HG03354 (cell line): ENCODE measurements around the gene VPS26B.
"Not testable (repeated sequence)": the region's sequence is repeated elsewhere in the genome, so short reads cannot be mapped to it uniquely, and the experiment has no call there.

Experiments used
- ATAC-seq: cut with Tn5 transposase; IDR thresholded peaks from one replicate; pipeline ENCODE4 v1.9.1; 2021; ENCODE audit warnings: mild to moderate bottlenecking; ENCODE audit not compliant: unreplicated experiment, poor library complexity, severe bottlenecking

The VPS26B gene

GRCh38 chr11:134223836-134224709 is at the start of gene VPS26B, which contains the start of gene NCAPD3:
Gene VPS26B (plus strand): TSS chr11:134224671. CDS start chr11:134225123, 452 bp downstream.
Gene NCAPD3 (minus strand): TSS chr11:134223967. CDS start chr11:134223926, 41 bp downstream.
- peak; percentile 82 for ATAC-seq

- ATAC-seq: no peak
These were observed 48.2 kb upstream of the VPS26B start for GRCh38 chr11:134176284-134176683.

GRCh38 chr11:134178032-134178674 is 46.3 kb upstream of the VPS26B start:
- no peak for ATAC-seq

- no peak for ATAC-seq
These were observed 42.8 kb upstream of the VPS26B start for GRCh38 chr11:134181707-134182106.

GRCh38 chr11:134188092-134188491 is 36.4 kb upstream of the VPS26B start:
- not testable (repeated sequence) for ATAC-seq

- no peak for ATAC-seq
These were observed 27.7 kb upstream of the VPS26B start for GRCh38 chr11:134196756-134197155.

- ATAC-seq: no peak
These were observed 24.9 kb upstream of the VPS26B start for GRCh38 chr11:134199531-134199930.

- no peak for ATAC-seq
These were observed 23.8 kb upstream of the VPS26B start for GRCh38 chr11:134200688-134201087.

GRCh38 chr11:134202661-134203060 is 21.8 kb upstream of the VPS26B start:
- ATAC-seq: no peak

GRCh38 chr11:134205729-134206128 is 18.7 kb upstream of the VPS26B start:
- no peak for ATAC-seq

GRCh38 chr11:134206185-134206584 is 18.3 kb upstream of the VPS26B start:
- ATAC-seq: no peak

GRCh38 chr11:134207538-134208239 is 16.8 kb upstream of the VPS26B start:
- ATAC-seq: no peak

GRCh38 chr11:134215836-134216235 is 8.6 kb upstream of the VPS26B start:
- ATAC-seq: no peak

GRCh38 chr11:134216816-134217215 is 7.7 kb upstream of the VPS26B start:
- ATAC-seq: no peak

GRCh38 chr11:134223121-134223520 is 1.4 kb upstream of the VPS26B start:
- ATAC-seq: no peak

GRCh38 chr11:134224710-134225664 is 516 bp downstream of the VPS26B start:
- ATAC-seq: peak; percentile 15

GRCh38 chr11:134226806-134227325 is 2.4 kb downstream of the VPS26B start:
- no peak for ATAC-seq

- ATAC-seq: peak; percentile 59
These were observed 4.2 kb downstream of the VPS26B start for GRCh38 chr11:134228625-134229024.
